SK-N-SH (cell line): ENCODE data around the gene SPAG4. TPM values are rescaled to one million over a fixed set of nuclear protein-coding genes. Genes with fewer than 3 reads are reported as not detected.

ENCODE experiments used
- CTCF ChIA-PET: fragments of 300-600, 350-600 bp; formaldehyde crosslinking; extraction: SDS; loops from one replicate; lab custom pipeline; 2021; lab: Yijun Ruan, JAX
- POLR2A ChIA-PET: fragments of 350-600 bp; sonication (Branson Sonifier 250); formaldehyde crosslinking; extraction: SDS; loops from one replicate; lab custom pipeline; 2020; ENCODE audit warnings: antibody characterized with exemption, inconsistent platforms; lab: Yijun Ruan, JAX
- DNase-seq: peaks from one replicate; pipeline ENCODE4 v3.0.0; 2012
- H2AFZ ChIP-seq: fragments of 200-600 bp; sonication (generic); 2 replicates; pipeline ENCODE4 v1.8.1; 2016; ENCODE audit warnings: antibody characterized with exemption, mild to moderate bottlenecking, low read depth
- H3F3A ChIP-seq: fragments of 200-600 bp; sonication (generic); replicated peaks from 2 replicates; pipeline ENCODE3; 2016; ENCODE audit warnings: antibody characterized with exemption, mild to moderate bottlenecking; ENCODE audit not compliant: insufficient read depth
- H3K27ac ChIP-seq, 2 experiments: fragments of 200-500 bp in 1 of 2; fragments of 200-600 bp in 1 of 2; sonication (Bioruptor generic) in 1 of 2; sonication (generic), shearing (Covaris generic) in 1 of 2; 2 replicates each; pipeline versions ENCODE4 v1.5.1 to v1.6.1; 2014 to 2016; ENCODE audit warnings: low read depth in 2 of 2, inconsistent platforms in 1 of 2, low read length in 1 of 2, mild to moderate bottlenecking in 1 of 2, mixed read lengths in 1 of 2
- H3K27me3 ChIP-seq: fragments of 200-600 bp; sonication (generic), shearing (Covaris generic); 2 replicates; pipeline ENCODE4 v1.6.1; 2016; ENCODE audit warnings: mixed run types; ENCODE audit not compliant: insufficient read depth
- H3K36me3 ChIP-seq, 2 experiments: fragments of 200-500 bp in 1 of 2; fragments of 200-600 bp in 1 of 2; sonication (Bioruptor generic) in 1 of 2; sonication (generic) in 1 of 2; replicated peaks in 1 of 2; 2 replicates each; pipeline versions ENCODE3 to v1.5.1; 2014 to 2016; ENCODE audit warnings: low read length in 1 of 2, mild to moderate bottlenecking in 1 of 2; ENCODE audit not compliant: insufficient read depth in 2 of 2, control insufficient read depth in 1 of 2
- H3K4me1 ChIP-seq, 2 experiments: fragments of 200-500 bp in 1 of 2; fragments of 200-600 bp in 1 of 2; sonication (Bioruptor generic) in 1 of 2; sonication (generic), shearing (Covaris generic) in 1 of 2; 2 replicates each; pipeline versions ENCODE4 v1.5.1 to v1.6.1; 2014 to 2016; ENCODE audit warnings: low read depth in 1 of 2, low read length in 1 of 2, mixed run types in 1 of 2; ENCODE audit not compliant: insufficient read depth in 2 of 2, control insufficient read depth in 1 of 2
- H3K4me2 ChIP-seq: fragments of 200-600 bp; sonication (generic), shearing (Covaris generic); 2 replicates; pipeline ENCODE4 v1.6.1; 2017; ENCODE audit warnings: mixed run types
- H3K4me3 ChIP-seq, 2 experiments: fragments of 200-500 bp in 1 of 2; fragments of 200-600 bp in 1 of 2; sonication (Bioruptor generic) in 1 of 2; sonication (generic), shearing (Covaris generic) in 1 of 2; 2 replicates each; pipeline versions ENCODE4 v1.5.1 to v1.8.1; 2014 to 2016; ENCODE audit warnings: low read depth in 2 of 2, inconsistent platforms in 1 of 2, low read length in 1 of 2, mild to moderate bottlenecking in 1 of 2, mixed read lengths in 1 of 2, moderate library complexity in 1 of 2
- H3K79me2 ChIP-seq: fragments of 200-600 bp; sonication (generic); 2 replicates; pipeline ENCODE4 v1.8.1; 2017; ENCODE audit warnings: mild to moderate bottlenecking; ENCODE audit not compliant: insufficient read depth
- H3K9ac ChIP-seq: fragments of 200-600 bp; sonication (generic); 2 replicates; pipeline ENCODE4 v1.6.1; 2017; ENCODE audit warnings: mixed run types
- H3K9me2 ChIP-seq: fragments of 200-600 bp; sonication (generic); 2 replicates; pipeline ENCODE4 v1.6.1; 2017; ENCODE audit warnings: mixed run types
- H3K9me3 ChIP-seq: fragments of 200-600 bp; sonication (generic); 2 replicates; pipeline ENCODE4 v1.6.1; 2017; ENCODE audit warnings: mixed run types, mild to moderate bottlenecking, moderate library complexity
- H4K20me1 ChIP-seq: fragments of 200-600 bp; sonication (generic); 2 replicates; pipeline ENCODE4 v1.6.1; 2017; ENCODE audit warnings: mild to moderate bottlenecking, mixed run types; ENCODE audit not compliant: insufficient read depth
- CTCF ChIP-seq: fragments of 200-600 bp; sonication (generic); IDR thresholded peaks from 2 replicates; pipeline ENCODE4 v1.6.1; 2017; ENCODE audit warnings: antibody characterized with exemption, mild to moderate bottlenecking, moderate library complexity
- FOXM1 ChIP-seq: IDR thresholded peaks from 2 replicates; pipeline ENCODE4 v1.4.0; 2012; ENCODE audit warnings: low read depth, mild to moderate bottlenecking
- POLR2AphosphoS5 ChIP-seq: IDR thresholded peaks from 2 replicates; pipeline ENCODE4 v1.6.1; 2012; ENCODE audit warnings: low read depth, low read length
- RFX5 ChIP-seq: IDR thresholded peaks from 2 replicates; pipeline ENCODE4 v1.6.1; 2012; ENCODE audit warnings: mild to moderate bottlenecking, improper control_type of control experiment, low read length
- SIN3A ChIP-seq: IDR thresholded peaks from 2 replicates; pipeline ENCODE4 v1.6.1; 2012; ENCODE audit warnings: low read depth, mild to moderate bottlenecking, low read length, moderate library complexity, borderline replicate concordance
- ZBTB33 ChIP-seq: IDR thresholded peaks from 2 replicates; pipeline ENCODE4 v1.4.0; 2012; ENCODE audit warnings: low read depth, borderline replicate concordance
- WGBS: methylation state at CpG from one replicate; pipeline ENCODE4 v1.1.6; 2017; ENCODE audit warnings: low lambda C conversion rate; 5-methylcytosine and 5-hydroxymethylcytosine counted together
- polyA plus RNA-seq, 3 experiments: library from polyadenylated mRNA; depleted of rRNA; stranded (reverse); fragments of >200 nt; gene quantifications; 2 replicates each; pipeline ENCODE4 v1.2.3, GENCODE V29; 2012

SPAG4 gene
- polyA plus RNA-seq, 1 of the 3 experiments (the other 2 are of a cell fraction): 6.9 TPM

DNA sequence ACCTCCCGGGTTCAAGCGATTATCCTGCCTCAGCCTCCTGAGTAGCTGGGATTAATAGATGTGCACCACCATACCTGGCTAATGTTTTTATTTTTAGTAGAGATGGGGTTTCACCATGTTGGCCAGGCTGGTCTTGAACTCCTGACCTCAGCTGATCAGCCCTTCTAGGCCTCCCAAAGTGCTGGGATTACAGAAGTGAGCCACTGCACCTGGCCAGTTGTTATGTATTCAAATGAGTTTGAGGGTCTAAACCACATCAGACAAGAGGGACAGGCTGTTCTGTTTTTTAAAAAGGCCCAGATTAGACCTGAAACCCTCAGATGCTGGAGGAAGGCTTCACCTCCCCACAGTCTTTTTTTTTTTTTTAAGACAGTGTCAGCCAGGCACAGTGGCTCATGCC lies 4.1 kb upstream of the SPAG4 start:
- H3K9me2 ChIP-seq: no peaks in the 10 kb centered on the region

More for the DNA sequence above, 4.1 kb upstream of the SPAG4 start:
- ChIA-PET POLR2A (no interaction called here), CTCF (interaction anchor here (1.7 kb wide), 1 partner anchor 8 kb away, joined by 5 read pairs; no protein-coding TSS in a partner anchor)
- WGBS: 95% methylated on average over 2 of the region's 2 CpGs
- H3K4me1 ChIP-seq: no peaks in the 10 kb centered on the region
- no peak overlapping the region for H2AFZ ChIP-seq
- H3K27ac ChIP-seq: no peak overlapping the region
- H3K36me3 ChIP-seq: no peaks in the 10 kb centered on the region
- H3K4me3 ChIP-seq: no peak overlapping the region
- peaks cover 4% of the 10 kb centered on the region for H3F3A ChIP-seq
- no peaks in the 10 kb centered on the region for H3K27me3 ChIP-seq
- no peak for DNase-seq
- no peaks in the 10 kb centered on the region for H3K9me3 ChIP-seq
- no peak for TF ChIP-seq CTCF
- no peak for TF ChIP-seq ZBTB33
- no peak for TF ChIP-seq SIN3A
- no peak for TF ChIP-seq FOXM1
- no peak for TF ChIP-seq POLR2AphosphoS5
- TF ChIP-seq RFX5: no peak
- no peaks in the 10 kb centered on the region for H3K79me2 ChIP-seq
- H4K20me1 ChIP-seq: no peaks in the 10 kb centered on the region
- H3K9ac ChIP-seq: no peak overlapping the region
- no peak overlapping the region for H3K4me2 ChIP-seq
